GM20000 (cell line): ENCODE data around the gene ATP1A4.

Experiments used
- DNase-seq: peaks from one replicate; pipeline ENCODE4 v3.0.0; 2012; ENCODE audit warnings: low spot score
- TF ChIP-seq, protein P1 (sequence below): IDR thresholded peaks from 2 replicates; pipeline ENCODE4 v1.5.1; 2012; ENCODE audit warnings: mild to moderate bottlenecking, control low read depth; ENCODE audit errors: extremely low read depth, missing control alignments

ATP1A4 gene

DNA sequence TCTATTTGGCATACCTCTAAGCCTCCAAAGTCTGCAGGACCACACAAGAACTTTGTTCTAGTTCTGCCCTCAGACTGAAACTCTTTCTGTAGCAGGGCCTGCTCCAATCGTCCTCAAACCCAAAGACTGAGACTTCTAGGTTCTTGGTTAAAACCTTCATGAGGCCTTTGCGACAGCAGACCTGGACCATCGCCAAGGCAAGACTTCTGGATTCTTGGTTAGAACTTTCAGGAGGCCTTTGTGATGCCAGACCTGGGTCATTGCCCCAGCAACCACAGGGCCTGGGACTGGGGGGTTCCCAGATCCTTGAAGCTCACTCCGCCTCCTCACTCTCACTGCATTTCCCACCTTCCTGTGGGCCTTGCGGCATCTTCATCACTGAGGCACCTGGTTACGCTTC, at the start of gene ATP1A4:
ATP1A4 (plus strand) TSS at position 301 of the 400 bp plus-strand sequence. CDS start 438 bp downstream, outside the sequence.
- TF ChIP-seq, protein P1, sequence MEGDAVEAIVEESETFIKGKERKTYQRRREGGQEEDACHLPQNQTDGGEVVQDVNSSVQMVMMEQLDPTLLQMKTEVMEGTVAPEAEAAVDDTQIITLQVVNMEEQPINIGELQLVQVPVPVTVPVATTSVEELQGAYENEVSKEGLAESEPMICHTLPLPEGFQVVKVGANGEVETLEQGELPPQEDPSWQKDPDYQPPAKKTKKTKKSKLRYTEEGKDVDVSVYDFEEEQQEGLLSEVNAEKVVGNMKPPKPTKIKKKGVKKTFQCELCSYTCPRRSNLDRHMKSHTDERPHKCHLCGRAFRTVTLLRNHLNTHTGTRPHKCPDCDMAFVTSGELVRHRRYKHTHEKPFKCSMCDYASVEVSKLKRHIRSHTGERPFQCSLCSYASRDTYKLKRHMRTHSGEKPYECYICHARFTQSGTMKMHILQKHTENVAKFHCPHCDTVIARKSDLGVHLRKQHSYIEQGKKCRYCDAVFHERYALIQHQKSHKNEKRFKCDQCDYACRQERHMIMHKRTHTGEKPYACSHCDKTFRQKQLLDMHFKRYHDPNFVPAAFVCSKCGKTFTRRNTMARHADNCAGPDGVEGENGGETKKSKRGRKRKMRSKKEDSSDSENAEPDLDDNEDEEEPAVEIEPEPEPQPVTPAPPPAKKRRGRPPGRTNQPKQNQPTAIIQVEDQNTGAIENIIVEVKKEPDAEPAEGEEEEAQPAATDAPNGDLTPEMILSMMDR = no peak
- DNase-seq = no peak

DNA sequence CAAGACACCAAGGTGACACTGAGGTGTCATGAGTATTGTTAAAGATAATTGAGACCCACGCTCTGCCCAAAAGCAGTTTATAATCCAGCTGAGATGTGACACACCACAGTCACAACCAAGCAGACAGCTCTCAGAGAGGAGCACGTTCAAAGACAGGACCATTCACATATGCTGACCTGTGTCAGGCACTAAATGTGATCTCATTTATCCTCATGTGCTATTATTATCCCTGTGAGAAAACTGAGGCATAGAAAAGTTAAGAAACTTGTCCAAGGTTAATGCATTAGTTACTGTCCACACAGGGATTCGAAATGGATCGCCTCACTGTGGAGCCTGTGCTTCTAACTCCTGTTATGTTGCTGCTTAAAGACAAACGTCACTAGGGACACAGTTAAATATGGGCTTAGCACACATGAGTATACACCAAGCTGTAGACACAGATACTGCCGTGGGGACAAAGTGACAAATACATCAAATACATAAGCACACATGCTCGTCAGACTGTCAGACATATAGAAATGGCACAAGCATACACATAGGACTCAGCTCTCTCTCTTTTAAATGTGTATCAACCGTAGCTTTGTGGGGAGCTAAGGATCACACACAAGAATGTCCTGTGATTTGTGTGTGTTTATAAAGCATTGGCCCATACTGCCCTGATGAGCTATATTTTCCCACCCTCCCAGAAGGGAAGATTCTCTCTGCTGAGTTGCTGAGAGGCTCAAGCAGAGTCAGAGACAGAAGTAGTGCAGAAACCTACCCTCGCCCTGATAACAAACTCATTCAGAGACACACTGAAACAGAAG, 49.5 kb upstream of the ATP1A4 start:
- TF ChIP-seq, protein P1 = no peak
- DNase-seq = no peak

GRCh38 chr1:160103658-160104408, 47.6 kb upstream of the ATP1A4 start:
- TF ChIP-seq, protein P1 = no peak
- no peak for DNase-seq

GRCh38 chr1:160104486-160104885, 46.9 kb upstream of the ATP1A4 start:
- TF ChIP-seq, protein P1 = no peak
- no peak for DNase-seq

GRCh38 chr1:160105155-160105554, 46.2 kb upstream of the ATP1A4 start:
- no peak for DNase-seq
- TF ChIP-seq, protein P1 = no peak

- TF ChIP-seq, protein P1 = no peak
- DNase-seq = no peak
These were observed 43.9 kb upstream of the ATP1A4 start for GRCh38 chr1:160107512-160107911.
